ENCODE data around the gene RFX6. TPM values are rescaled to one million over a fixed set of nuclear protein-coding genes. Genes with fewer than 3 reads are reported as not detected.
A peak's percentile ranks its signal among the peaks of the same experiment; 100 is the strongest.

Gene RFX6
- total and polyA plus RNA-seq, 4 donors, result 0.10 TPM; not detected in 3

- no peaks in the 10 kb centered on the region for H3K27me3 ChIP-seq (ENCODE audit: control insufficient read depth, insufficient read depth, low read length)
- no peaks in the 10 kb centered on the region for H3K36me3 ChIP-seq (ENCODE audit: control insufficient read depth, insufficient read depth, low read length)
- H3K4me1 ChIP-seq (ENCODE audit: control insufficient read depth, insufficient read depth, low read length), result no peaks in the 10 kb centered on the region
- no peaks in the 10 kb centered on the region for H3K9me3 ChIP-seq (ENCODE audit: control insufficient read depth, insufficient read depth, low read length)
- WGBS (ENCODE audit: insufficient coverage), result no CpG with 5 or more reads among the region's 1 CpG
- no peak overlapping the region for H3K4me3 ChIP-seq (ENCODE audit: low read depth, low read length)
- no peak overlapping the region for H3K27ac ChIP-seq (ENCODE audit: low read depth, low read length)
- DNase-seq (ENCODE audit: low read depth in 4 of 6, low spot score in 6 of 6), result peak in 1 of 6 donors; percentile 4
Measured at GRCh38 chr6:116887894-116888293, 10.9 kb downstream of the RFX6 start.

- no peaks in the 10 kb centered on the region for H3K27me3 ChIP-seq (ENCODE audit: control insufficient read depth, insufficient read depth, low read length)
- H3K4me3 ChIP-seq (ENCODE audit: low read depth, low read length), result no peak overlapping the region
- H3K27ac ChIP-seq (ENCODE audit: low read depth, low read length), result no peak overlapping the region
- WGBS (ENCODE audit: insufficient coverage), result no CpG with 5 or more reads among the region's 2 CpGs
- H3K36me3 ChIP-seq (ENCODE audit: control insufficient read depth, insufficient read depth, low read length), result no peaks in the 10 kb centered on the region
- no peaks in the 10 kb centered on the region for H3K9me3 ChIP-seq (ENCODE audit: control insufficient read depth, insufficient read depth, low read length)
- H3K4me1 ChIP-seq (ENCODE audit: control insufficient read depth, insufficient read depth, low read length), result no peaks in the 10 kb centered on the region
- no peak for DNase-seq (ENCODE audit: low read depth in 4 of 6, low spot score in 6 of 6)
Measured at GRCh38 chr6:116888732-116889360, 11.8 kb downstream of the RFX6 start.

- no CpG with 5 or more reads among the region's 1 CpG for WGBS (ENCODE audit: insufficient coverage)
- no peaks in the 10 kb centered on the region for H3K9me3 ChIP-seq (ENCODE audit: control insufficient read depth, insufficient read depth, low read length)
Measured at GRCh38 chr6:116894669-116895068, 17.6 kb downstream of the RFX6 start.

GRCh38 chr6:116895935-116896334, 18.9 kb downstream of the RFX6 start:
- Histone ChIP-seq H3K4me3 (ENCODE audit: low read depth, low read length) (no peak overlapping the region), H3K27me3 (ENCODE audit: control insufficient read depth, insufficient read depth, low read length) (no peaks in the 10 kb centered on the region), H3K27ac (ENCODE audit: low read depth, low read length) (no peak overlapping the region), H3K4me1 (ENCODE audit: control insufficient read depth, insufficient read depth, low read length) (no peaks in the 10 kb centered on the region), H3K9me3 (ENCODE audit: control insufficient read depth, insufficient read depth, low read length) (no peaks in the 10 kb centered on the region), H3K36me3 (ENCODE audit: control insufficient read depth, insufficient read depth, low read length) (no peaks in the 10 kb centered on the region)
- WGBS (ENCODE audit: insufficient coverage), result 100% methylated on average over 1 of the region's 2 CpGs
- no peak for DNase-seq (ENCODE audit: low read depth in 4 of 6, low spot score in 6 of 6)

More at GRCh38 chr6:116894669-116895068, 17.6 kb downstream of the RFX6 start:
- no peak overlapping the region for H3K27ac ChIP-seq (ENCODE audit: low read depth, low read length)
- no peak overlapping the region for H3K4me3 ChIP-seq (ENCODE audit: low read depth, low read length)
- H3K27me3 ChIP-seq (ENCODE audit: control insufficient read depth, insufficient read depth, low read length), result no peaks in the 10 kb centered on the region
- H3K4me1 ChIP-seq (ENCODE audit: control insufficient read depth, insufficient read depth, low read length), result no peaks in the 10 kb centered on the region
- no peak for DNase-seq (ENCODE audit: low read depth in 4 of 6, low spot score in 6 of 6)
- no peaks in the 10 kb centered on the region for H3K36me3 ChIP-seq (ENCODE audit: control insufficient read depth, insufficient read depth, low read length)

- no peak overlapping the region for H3K27ac ChIP-seq (ENCODE audit: low read depth, low read length)
- no peak overlapping the region for H3K4me3 ChIP-seq (ENCODE audit: low read depth, low read length)
- WGBS (ENCODE audit: insufficient coverage), result no CpG with 5 or more reads among the region's 3 CpGs
- no peak for DNase-seq (ENCODE audit: low read depth in 4 of 6, low spot score in 6 of 6)
- H3K27me3 ChIP-seq (ENCODE audit: control insufficient read depth, insufficient read depth, low read length), result no peaks in the 10 kb centered on the region
- H3K36me3 ChIP-seq (ENCODE audit: control insufficient read depth, insufficient read depth, low read length), result no peaks in the 10 kb centered on the region
- H3K4me1 ChIP-seq (ENCODE audit: control insufficient read depth, insufficient read depth, low read length), result no peaks in the 10 kb centered on the region
- H3K9me3 ChIP-seq (ENCODE audit: control insufficient read depth, insufficient read depth, low read length), result no peaks in the 10 kb centered on the region
Measured at GRCh38 chr6:116902634-116903033, 25.6 kb downstream of the RFX6 start.

GRCh38 chr6:116922853-116923548, 46.0 kb downstream of the RFX6 start:
- Histone ChIP-seq H3K36me3 (ENCODE audit: control insufficient read depth, insufficient read depth, low read length) (no peaks in the 10 kb centered on the region), H3K27me3 (ENCODE audit: control insufficient read depth, insufficient read depth, low read length) (no peaks in the 10 kb centered on the region), H3K9me3 (ENCODE audit: control insufficient read depth, insufficient read depth, low read length) (no peaks in the 10 kb centered on the region), H3K4me3 (ENCODE audit: low read depth, low read length) (no peak overlapping the region), H3K27ac (ENCODE audit: low read depth, low read length) (no peak overlapping the region), H3K4me1 (ENCODE audit: control insufficient read depth, insufficient read depth, low read length) (no peaks in the 10 kb centered on the region)
- DNase-seq (ENCODE audit: low read depth in 4 of 6, low spot score in 6 of 6), result no peak
- no CpG with 5 or more reads among the region's 4 CpGs for WGBS (ENCODE audit: insufficient coverage)

GRCh38 chr6:116924245-116924644, 47.2 kb downstream of the RFX6 start:
- H3K4me3 ChIP-seq (ENCODE audit: low read depth, low read length), result no peak overlapping the region
- no peaks in the 10 kb centered on the region for H3K36me3 ChIP-seq (ENCODE audit: control insufficient read depth, insufficient read depth, low read length)
- H3K4me1 ChIP-seq (ENCODE audit: control insufficient read depth, insufficient read depth, low read length), result no peaks in the 10 kb centered on the region
- no peak overlapping the region for H3K27ac ChIP-seq (ENCODE audit: low read depth, low read length)
- H3K27me3 ChIP-seq (ENCODE audit: control insufficient read depth, insufficient read depth, low read length), result no peaks in the 10 kb centered on the region
- no CpG with 5 or more reads among the region's 2 CpGs for WGBS (ENCODE audit: insufficient coverage)
- no peak for DNase-seq (ENCODE audit: low read depth in 4 of 6, low spot score in 6 of 6)
- H3K9me3 ChIP-seq (ENCODE audit: control insufficient read depth, insufficient read depth, low read length), result no peaks in the 10 kb centered on the region

GRCh38 chr6:116925088-116925794, 48.2 kb downstream of the RFX6 start:
- no peak for DNase-seq (ENCODE audit: low read depth in 4 of 6, low spot score in 6 of 6)
- Histone ChIP-seq H3K9me3 (ENCODE audit: control insufficient read depth, insufficient read depth, low read length) (no peaks in the 10 kb centered on the region), H3K27ac (ENCODE audit: low read depth, low read length) (no peak overlapping the region), H3K36me3 (ENCODE audit: control insufficient read depth, insufficient read depth, low read length) (no peaks in the 10 kb centered on the region), H3K27me3 (ENCODE audit: control insufficient read depth, insufficient read depth, low read length) (no peaks in the 10 kb centered on the region), H3K4me3 (ENCODE audit: low read depth, low read length) (no peak overlapping the region), H3K4me1 (ENCODE audit: control insufficient read depth, insufficient read depth, low read length) (no peaks in the 10 kb centered on the region)
- WGBS (ENCODE audit: insufficient coverage), result 87% methylated on average over 7 of the region's 10 CpGs

- 72% methylated on average over 2 of the region's 6 CpGs for WGBS (ENCODE audit: insufficient coverage)
- Histone ChIP-seq H3K36me3 (ENCODE audit: control insufficient read depth, insufficient read depth, low read length) (no peaks in the 10 kb centered on the region), H3K4me1 (ENCODE audit: control insufficient read depth, insufficient read depth, low read length) (no peaks in the 10 kb centered on the region), H3K9me3 (ENCODE audit: control insufficient read depth, insufficient read depth, low read length) (no peaks in the 10 kb centered on the region), H3K27me3 (ENCODE audit: control insufficient read depth, insufficient read depth, low read length) (no peaks in the 10 kb centered on the region), H3K27ac (ENCODE audit: low read depth, low read length) (no peak overlapping the region), H3K4me3 (ENCODE audit: low read depth, low read length) (no peak overlapping the region)
- DNase-seq (ENCODE audit: low read depth in 4 of 6, low spot score in 6 of 6), result no peak
Measured at GRCh38 chr6:116928677-116929076, 51.6 kb downstream of the RFX6 start.

All from spinal cord (tissue), 10 donors.